Stimulated activated CD8-positive, alpha-beta memory T cell treated with anti-CD3 and anti-CD28 coated beads, Interleukin-7, amount 100 ng/mL, for 1 hour (primary cell): Measurements from ENCODE around the gene RIBC2.

ENCODE experiments used
- DNase-seq, 2 donors: peaks; one replicate each; pipeline ENCODE4 v3.0.0-alpha.2; 2020; ENCODE audit warnings: low read depth in 2 of 2

Gene RIBC2

DNA sequence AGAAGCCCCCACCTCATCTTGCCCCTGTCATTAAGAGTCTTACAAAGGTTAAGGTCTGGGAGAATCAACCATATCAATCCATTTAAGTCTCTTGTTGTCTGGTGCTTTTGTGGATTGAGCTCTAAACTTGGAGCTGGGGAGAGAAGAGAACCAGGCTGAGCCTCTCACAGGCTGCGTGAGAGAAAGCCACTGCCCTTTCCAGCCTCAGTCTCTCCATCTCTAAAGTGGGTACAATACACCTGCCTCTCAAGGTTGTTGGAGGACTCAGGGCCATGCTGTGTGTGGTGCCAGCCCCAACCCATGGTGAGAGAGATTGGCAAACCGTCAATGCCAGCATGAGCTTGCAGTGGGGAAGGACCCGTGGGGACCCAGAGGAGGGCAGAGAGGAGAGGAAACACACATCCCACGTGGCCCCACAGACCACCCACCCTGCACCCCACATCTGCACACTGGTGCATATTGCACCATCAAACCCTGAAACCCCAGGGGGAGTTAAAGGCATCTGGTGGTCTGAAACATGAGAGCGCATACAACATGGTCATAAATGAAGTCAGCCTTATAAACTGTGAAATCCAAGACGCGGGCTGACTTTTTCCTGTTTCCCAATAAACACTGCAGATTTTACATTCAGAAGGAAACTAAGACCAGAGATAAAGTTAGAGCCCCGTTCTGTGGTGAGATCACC is 61.7 kb downstream of the RIBC2 start:
- no peak for DNase-seq

DNA sequence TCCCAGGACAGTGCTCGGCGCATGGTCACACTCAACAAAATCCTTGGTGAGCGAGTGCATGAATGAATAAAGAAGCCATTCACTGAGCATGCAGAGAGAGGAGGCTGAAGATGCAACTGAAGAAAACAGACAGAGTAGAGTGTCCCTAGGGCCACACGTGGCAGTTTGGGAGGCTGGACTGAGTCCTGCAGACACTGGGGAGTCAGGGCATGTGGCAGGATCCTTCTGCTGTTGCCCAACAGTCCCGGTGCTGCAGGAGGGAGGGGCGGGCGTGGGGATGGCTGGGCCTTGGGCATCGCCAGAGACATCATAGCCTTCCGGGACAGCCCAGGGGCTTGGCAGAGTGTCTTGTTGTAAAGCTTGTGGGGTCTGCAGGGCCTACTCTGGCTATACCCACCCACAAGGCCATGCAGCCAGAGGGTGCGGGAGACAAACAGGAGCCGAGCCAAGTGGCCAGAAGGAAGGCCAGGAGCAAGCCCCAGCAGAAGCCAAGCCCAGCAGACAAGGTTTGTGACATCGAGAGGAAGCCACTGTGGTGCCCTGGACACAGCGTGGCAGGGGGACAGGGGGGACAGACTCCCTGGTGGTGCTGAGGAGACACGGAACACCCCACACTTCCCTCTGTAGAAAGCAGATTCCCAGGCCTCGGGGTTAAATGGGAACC is 62.5 kb downstream of the RIBC2 start:
- DNase-seq, result no peak

GRCh38 chr22:45476814-45477213 is 63.3 kb downstream of the RIBC2 start:
- DNase-seq, result no peak

- DNase-seq, result no peak
Observed at GRCh38 chr22:45477366-45478107, 64.0 kb downstream of the RIBC2 start.

GRCh38 chr22:45478108-45478771 is 64.7 kb downstream of the RIBC2 start:
- DNase-seq, result no peak

DNA sequence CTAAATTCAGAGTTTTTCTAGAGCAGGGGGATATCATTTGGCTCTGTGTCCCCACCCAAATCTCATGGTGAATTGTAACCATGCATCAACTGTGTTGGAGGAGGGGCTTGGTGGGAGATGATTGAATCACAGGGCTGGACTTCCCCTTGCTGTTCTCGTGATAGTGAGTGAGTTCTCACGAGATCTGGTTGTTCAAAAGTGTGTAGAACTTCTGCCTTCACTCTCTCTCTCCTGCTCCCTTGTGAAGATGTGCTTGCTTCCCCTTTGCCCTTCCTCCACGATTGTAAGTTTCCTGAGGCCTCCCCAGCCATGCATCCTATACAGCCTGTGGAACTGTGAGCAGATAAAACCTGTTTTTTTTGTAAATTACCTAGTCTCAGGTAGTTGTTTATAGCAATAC is 67.2 kb downstream of the RIBC2 start:
- DNase-seq, result no peak

DNA sequence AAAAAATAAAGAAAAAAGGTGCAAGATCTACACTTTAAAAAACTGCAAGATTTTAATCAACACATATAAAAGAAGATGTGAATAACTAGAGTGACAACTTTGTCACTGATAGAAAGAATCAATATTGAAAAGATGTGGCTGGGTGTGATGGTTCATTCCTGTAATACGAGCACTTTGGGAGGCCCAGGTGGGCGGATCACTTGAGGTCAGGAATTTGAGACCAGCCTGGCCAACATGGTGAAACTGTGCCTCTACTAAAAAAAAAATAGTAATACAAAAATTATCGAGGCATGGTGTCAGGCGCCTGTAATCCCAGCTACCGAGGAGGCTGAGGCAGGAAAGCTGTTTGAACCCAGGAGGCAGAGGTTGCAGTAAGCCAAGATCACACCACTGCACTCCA is 68.2 kb downstream of the RIBC2 start:
- no peak for DNase-seq
